Keratinocyte (primary cell): ENCODE measurements around the gene MYRIP. TPM values are rescaled to one million over a fixed set of nuclear protein-coding genes. Genes with fewer than 3 reads are reported as not detected.
A peak's percentile ranks its signal among the peaks of the same experiment; 100 is the strongest.

Experiments used
- DNase-seq: peaks from one replicate; pipeline ENCODE4 v3.0.0-alpha.2; 2011; ENCODE audit warnings: low read depth, missing footprints, low spot score
- FAIRE-seq: peaks from 2 replicates; lab custom pipeline; 2011; peaks lifted over from hg19 to GRCh38; lab: Jason Lieb, UNC
- H2AFZ ChIP-seq: 2 replicates; pipeline ENCODE4 v1.6.0; 2012; ENCODE audit warnings: low read length, control low read depth, inconsistent platforms; ENCODE audit not compliant: control insufficient read depth
- H3K27ac ChIP-seq: 2 replicates; pipeline ENCODE4 v1.5.1; 2011; ENCODE audit warnings: low read length; ENCODE audit not compliant: control insufficient read depth, insufficient read depth
- H3K27me3 ChIP-seq: 3 replicates; pipeline ENCODE4 v1.6.0; 2011; ENCODE audit warnings: low read length; ENCODE audit not compliant: control insufficient read depth, insufficient read depth; ENCODE audit errors: extremely low read depth
- H3K36me3 ChIP-seq, 2 experiments: 2 replicates in 1 of 2; 3 replicates in 1 of 2; pipeline ENCODE4 v1.5.1; 2011; ENCODE audit warnings: low read length in 2 of 2, mild to moderate bottlenecking in 1 of 2; ENCODE audit not compliant: control insufficient read depth in 2 of 2, insufficient read depth in 2 of 2; ENCODE audit errors: extremely low read depth in 1 of 2
- H3K4me1 ChIP-seq: 3 replicates; pipeline ENCODE4 v1.5.1; 2011; ENCODE audit warnings: low read length; ENCODE audit not compliant: control insufficient read depth, insufficient read depth; ENCODE audit errors: extremely low read depth
- H3K4me2 ChIP-seq: 3 replicates; pipeline ENCODE4 v1.6.0; 2011; ENCODE audit warnings: low read depth, low read length; ENCODE audit not compliant: control insufficient read depth, insufficient read depth; ENCODE audit errors: extremely low read depth
- H3K4me3 ChIP-seq, 3 experiments: fragments of 200-600 bp in 1 of 3; sonication (generic) in 1 of 3; 2 replicates in 2 of 3; 3 replicates in 1 of 3; pipeline ENCODE4 v1.5.1; 2011 to 2016; ENCODE audit warnings: low read length in 3 of 3, mild to moderate bottlenecking in 3 of 3, control low read depth in 2 of 3, inconsistent platforms in 1 of 3, low read depth in 1 of 3, mixed read lengths in 1 of 3, mixed run types in 1 of 3, moderate library complexity in 1 of 3; ENCODE audit not compliant: control insufficient read depth in 2 of 3, insufficient read depth in 2 of 3; ENCODE audit errors: extremely low read depth in 1 of 3
- H3K79me2 ChIP-seq: 2 replicates; pipeline ENCODE4 v1.6.0; 2012; ENCODE audit warnings: low read length; ENCODE audit not compliant: control insufficient read depth, insufficient read depth
- H3K9ac ChIP-seq: 3 replicates; pipeline ENCODE4 v1.6.0; 2011; ENCODE audit warnings: low read length; ENCODE audit not compliant: control insufficient read depth, insufficient read depth; ENCODE audit errors: extremely low read depth
- H3K9me1 ChIP-seq: 3 replicates; pipeline ENCODE4 v1.6.0; 2011; ENCODE audit warnings: low read length; ENCODE audit not compliant: control insufficient read depth, insufficient read depth; ENCODE audit errors: extremely low read depth
- H3K9me3 ChIP-seq: 2 replicates; pipeline ENCODE4 v1.5.1; 2012; ENCODE audit warnings: low read depth, low read length; ENCODE audit not compliant: control insufficient read depth
- H4K20me1 ChIP-seq: 3 replicates; pipeline ENCODE4 v1.6.0; 2011; ENCODE audit warnings: low read length; ENCODE audit not compliant: control insufficient read depth, insufficient read depth; ENCODE audit errors: extremely low read depth
- CTCF ChIP-seq, 3 experiments: IDR thresholded peaks in 1 of 3; conservative IDR thresholded peaks in 1 of 3; optimal IDR thresholded peaks in 1 of 3; 2 replicates in 2 of 3; 3 replicates in 1 of 3; pipeline versions ENCODE3 to v1.5.1; 2011; ENCODE audit warnings: low read length in 3 of 3, mild to moderate bottlenecking in 3 of 3, moderate library complexity in 2 of 3, control low read depth in 1 of 3, inconsistent platforms in 1 of 3; ENCODE audit not compliant: insufficient read depth in 2 of 3; ENCODE audit errors: extremely low read depth in 1 of 3
- EZH2 ChIP-seq: IDR thresholded peaks from one replicate; pipeline ENCODE4 v1.6.1; 2012; ENCODE audit warnings: inconsistent platforms, mild to moderate bottlenecking, low read length, moderate library complexity
- dilution Hi-C: fragments of 300-500 bp; cut with MboI; formaldehyde crosslinking; loops from one replicate; pipeline ENCODE4 v1.7.0; 2020; ENCODE audit warnings: low sequenced_read_pairs; ENCODE audit not compliant: extremely low pct_ligation_motif_present
- polyA plus RNA-seq, 5 experiments: library from polyadenylated mRNA; depleted of rRNA in 3 of 5; stranded (reverse) in 3 of 5; stranded (forward) in 1 of 5; unstranded in 1 of 5; fragments of >200 nt; gene quantifications; 1 replicate in 1 of 5; 2 replicates in 3 of 5; 3 replicates in 1 of 5; pipeline versions ENCODE4 v1.2.1 to v1.2.3, GENCODE V29; 2011 to 2012; ENCODE audit warnings: missing spikeins in 2 of 5, low read depth in 1 of 5, low replicate concordance in 1 of 5

MYRIP gene
- polyA plus RNA-seq, 1 donor (not counting 4 experiments of a cell fraction or from before 2014, with no cell fraction given), result 0.01 TPM

- H4K20me1 ChIP-seq, result no peaks in the 10 kb centered on the region
- dilution Hi-C loops, result no loop called here
- no peak for FAIRE-seq
These were observed 339.4 kb downstream of the MYRIP start for GRCh38 chr3:40148827-40149226.

GRCh38 chr3:40152482-40153133, 343.2 kb downstream of the MYRIP start:
- no peaks in the 10 kb centered on the region for H3K4me1 ChIP-seq
- H3K27ac ChIP-seq, result no peak overlapping the region
- peak; percentile 43 for FAIRE-seq
- no peak overlapping the region for H3K4me2 ChIP-seq
- H3K9ac ChIP-seq, result no peak overlapping the region
- H3K4me3 ChIP-seq, result no peak overlapping the region
- no peaks in the 10 kb centered on the region for H3K79me2 ChIP-seq
- DNase-seq, result no peak
- dilution Hi-C loops, result no loop called here
- no peaks in the 10 kb centered on the region for H3K36me3 ChIP-seq
- no peak overlapping the region for H2AFZ ChIP-seq
- H3K27me3 ChIP-seq, result no peaks in the 10 kb centered on the region
- H3K9me3 ChIP-seq, result no peaks in the 10 kb centered on the region
- no peaks in the 10 kb centered on the region for H3K9me1 ChIP-seq
- H4K20me1 ChIP-seq, result no peaks in the 10 kb centered on the region
- no peak for TF ChIP-seq EZH2

More at GRCh38 chr3:40148827-40149226, 339.4 kb downstream of the MYRIP start:
- H2AFZ ChIP-seq, result no peak overlapping the region
- H3K4me2 ChIP-seq, result no peak overlapping the region
- H3K27me3 ChIP-seq, result no peaks in the 10 kb centered on the region
- no peaks in the 10 kb centered on the region for H3K79me2 ChIP-seq
- H3K9ac ChIP-seq, result no peak overlapping the region
- H3K27ac ChIP-seq, result no peak overlapping the region
- no peaks in the 10 kb centered on the region for H3K9me1 ChIP-seq
- no peak overlapping the region for H3K4me3 ChIP-seq
- DNase-seq, result no peak
- no peak for TF ChIP-seq EZH2
- TF ChIP-seq CTCF (optimal IDR thresholded peaks at IDR 0.05 in 1 of 3, IDR thresholded peaks at IDR 0.05 in 1 of 3, conservative IDR thresholded peaks at IDR 0.05 in 1 of 3; ENCODE audit: extremely low read depth in 1 of 3, insufficient read depth in 2 of 3, low read length in 3 of 3), result no peak
- H3K4me1 ChIP-seq, result no peaks in the 10 kb centered on the region
- H3K36me3 ChIP-seq, result no peaks in the 10 kb centered on the region
- H3K9me3 ChIP-seq, result no peaks in the 10 kb centered on the region

GRCh38 chr3:40160933-40161332, 351.5 kb downstream of the MYRIP start:
- FAIRE-seq (no peak), DNase-seq (no peak)
- H3K4me1 ChIP-seq, result no peaks in the 10 kb centered on the region
- no peak for TF ChIP-seq CTCF (optimal IDR thresholded peaks at IDR 0.05 in 1 of 3, IDR thresholded peaks at IDR 0.05 in 1 of 3, conservative IDR thresholded peaks at IDR 0.05 in 1 of 3; ENCODE audit: extremely low read depth in 1 of 3, insufficient read depth in 2 of 3, low read length in 3 of 3)
- no peak for TF ChIP-seq EZH2
- H3K4me2 ChIP-seq, result no peak overlapping the region
- H3K27ac ChIP-seq, result no peak overlapping the region
- H3K36me3 ChIP-seq, result no peaks in the 10 kb centered on the region
- no peak overlapping the region for H3K9ac ChIP-seq
- dilution Hi-C loops, result no loop called here
- H2AFZ ChIP-seq, result no peak overlapping the region
- no peaks in the 10 kb centered on the region for H4K20me1 ChIP-seq
- no peaks in the 10 kb centered on the region for H3K9me3 ChIP-seq
- H3K27me3 ChIP-seq, result no peaks in the 10 kb centered on the region
- H3K79me2 ChIP-seq, result no peaks in the 10 kb centered on the region
- no peak overlapping the region for H3K4me3 ChIP-seq
- no peaks in the 10 kb centered on the region for H3K9me1 ChIP-seq
